GM12878 (cell line): ENCODE measurements around the gene NEK5. TPM values are rescaled to one million over a fixed set of nuclear protein-coding genes. Genes with fewer than 3 reads are reported as not detected.

ENCODE experiments used
- ATAC-seq: fragments of 200-7000 bp; cut with Tn5 transposase; 3 replicates; pipeline ENCODE4 v1.9.1; 2020; ENCODE audit warnings: mild to moderate bottlenecking, moderate library complexity
- BruUV-seq: library from RNA; stranded (reverse); fragments of 400-500 nt; replicated peaks from 2 replicates; lab custom pipeline; 2021; lab: Mats Ljungman, UMichigan
- CTCF ChIA-PET: fragments of 300-600 bp; sonication (Branson Sonifier 250); formaldehyde crosslinking; extraction: SDS; loops from one replicate; lab custom pipeline; 2021; ENCODE audit warnings: inconsistent platforms; lab: Yijun Ruan, JAX
- POLR2A ChIA-PET: fragments of 350-600 bp; formaldehyde crosslinking; extraction: SDS; loops from one replicate; lab custom pipeline; 2021; ENCODE audit warnings: inconsistent platforms; lab: Charles Lee
- RAD21 ChIA-PET: fragments of 300-600 bp; sonication (Branson Sonifier 250); formaldehyde crosslinking; loops from one replicate; lab custom pipeline; 2023; ENCODE audit warnings: antibody characterized with exemption; ENCODE audit not compliant: unreplicated experiment; lab: Charles Lee
- SMC1A ChIA-PET: fragments of 300-600 bp; sonication (Branson Sonifier 250); formaldehyde crosslinking; loops from one replicate; lab custom pipeline; 2023; ENCODE audit not compliant: unreplicated experiment, uncharacterized antibody; lab: Charles Lee
- DNase-seq: peaks from one replicate; pipeline ENCODE4 v3.0.0-alpha.2; 2011; ENCODE audit warnings: low read depth, low spot score
- FAIRE-seq: peaks from 3 replicates; lab custom pipeline; 2011; peaks lifted over from hg19 to GRCh38; lab: Jason Lieb, UNC
- H2AFZ ChIP-seq: 2 replicates; pipeline ENCODE4 v1.6.0; 2011; ENCODE audit warnings: low read depth, low read length, control low read depth; ENCODE audit not compliant: control insufficient read depth
- H3K27ac ChIP-seq: 2 replicates; pipeline ENCODE4 v1.5.1; 2011; ENCODE audit warnings: control low read depth; ENCODE audit not compliant: control insufficient read depth, insufficient read depth
- H3K27me3 ChIP-seq, 2 experiments: replicated peaks in 1 of 2; 2 replicates each; pipeline versions ENCODE4 v1.6.0 to v1.6.1; 2011; ENCODE audit warnings: low read length in 1 of 2; ENCODE audit not compliant: control insufficient read depth in 2 of 2, insufficient read depth in 2 of 2
- H3K36me3 ChIP-seq, 2 experiments: 2 replicates each; pipeline ENCODE4 v1.5.1; 2011; ENCODE audit warnings: low read length in 1 of 2; ENCODE audit not compliant: control insufficient read depth in 2 of 2, insufficient read depth in 2 of 2
- H3K4me1 ChIP-seq: 2 replicates; pipeline ENCODE4 v1.6.1; 2011; ENCODE audit warnings: mild to moderate bottlenecking, low read length, moderate library complexity, mixed read lengths; ENCODE audit not compliant: control insufficient read depth, insufficient read depth
- H3K4me2 ChIP-seq: 2 replicates; pipeline ENCODE4 v1.6.0; 2011; ENCODE audit warnings: control low read depth; ENCODE audit not compliant: control insufficient read depth, insufficient read depth
- H3K4me3 ChIP-seq: fragments of 200-600 bp; sonication (generic); 2 replicates; pipeline ENCODE4 v1.5.1; 2016
- H3K79me2 ChIP-seq: 2 replicates; pipeline ENCODE4 v1.6.0; 2011; ENCODE audit warnings: low read length; ENCODE audit not compliant: control insufficient read depth, insufficient read depth
- H3K9ac ChIP-seq: 2 replicates; pipeline ENCODE4 v1.8.0; 2011; ENCODE audit warnings: low read length, control low read depth, mixed read lengths; ENCODE audit not compliant: control insufficient read depth, insufficient read depth
- H3K9me3 ChIP-seq: replicated peaks from 3 replicates; pipeline ENCODE4 v1.5.1; 2011; ENCODE audit warnings: mild to moderate bottlenecking, low read length; ENCODE audit not compliant: control insufficient read depth, insufficient read depth
- H4K20me1 ChIP-seq: 2 replicates; pipeline ENCODE4 v1.6.0; 2011; ENCODE audit not compliant: control insufficient read depth, insufficient read depth
- ATF7 ChIP-seq: fragments of 450-650 bp; IDR thresholded peaks from 2 replicates; pipeline ENCODE4 v1.6.1; 2016; ENCODE audit warnings: low read depth, mild to moderate bottlenecking
- BRCA1 ChIP-seq: IDR thresholded peaks from 2 replicates; pipeline ENCODE4 v1.6.1; 2011; ENCODE audit warnings: low read depth, low read length, improper control_type of control experiment
- DPF2 ChIP-seq: fragments of 450-650 bp; IDR thresholded peaks from 2 replicates; pipeline ENCODE4 v1.6.1; 2017; ENCODE audit warnings: mild to moderate bottlenecking
- GABPA ChIP-seq: IDR thresholded peaks from 2 replicates; pipeline ENCODE4 v1.6.1; 2014; ENCODE audit warnings: antibody characterized with exemption, low read depth, mild to moderate bottlenecking, inconsistent platforms
- HCFC1 ChIP-seq: fragments of 150-350 bp; IDR thresholded peaks from 2 replicates; pipeline ENCODE4 v1.6.1; 2014; ENCODE audit warnings: low read length
- IKZF1 ChIP-seq: fragments of 450-650 bp; conservative IDR thresholded peaks from 2 replicates; pipeline ENCODE4 v1.6.1; 2017; ENCODE audit warnings: antibody characterized with exemption, mild to moderate bottlenecking
- LARP7 ChIP-seq: fragments of 450-650 bp; IDR thresholded peaks from 2 replicates; pipeline ENCODE4 v1.6.1; 2017; ENCODE audit warnings: mild to moderate bottlenecking
- MTA2 ChIP-seq: fragments of 450-650 bp; IDR thresholded peaks from 2 replicates; pipeline ENCODE4 v1.6.1; 2016; ENCODE audit warnings: low read depth, mild to moderate bottlenecking, moderate library complexity
- NFIC ChIP-seq: IDR thresholded peaks from 2 replicates; pipeline ENCODE4 v1.6.1; 2012; ENCODE audit warnings: low read depth, mild to moderate bottlenecking, inconsistent platforms, low read length, moderate library complexity
- REST ChIP-seq: IDR thresholded peaks from 2 replicates; pipeline ENCODE4 v1.6.1; 2012; ENCODE audit warnings: mild to moderate bottlenecking, low read depth, low read length
- RUNX3 ChIP-seq: IDR thresholded peaks from 2 replicates; pipeline ENCODE4 v1.6.1; 2012; ENCODE audit warnings: low read length, inconsistent platforms
- ZNF592 ChIP-seq: fragments of 450-650 bp; IDR thresholded peaks from 2 replicates; pipeline ENCODE4 v1.6.1; 2017; ENCODE audit warnings: mild to moderate bottlenecking, moderate library complexity
- ZNF622 ChIP-seq: fragments of 450-650 bp; IDR thresholded peaks from 2 replicates; pipeline ENCODE4 v1.6.1; 2017; ENCODE audit warnings: mild to moderate bottlenecking, inconsistent platforms
- ZZZ3 ChIP-seq: IDR thresholded peaks from 2 replicates; pipeline ENCODE4 v1.6.1; 2011; ENCODE audit warnings: low read depth; ENCODE audit not compliant: control insufficient read depth, insufficient read length
- WGBS: methylation state at CpG from one replicate; pipeline ENCODE4 v1.1.6; 2016; ENCODE audit warnings: low lambda C conversion rate; ENCODE audit not compliant: insufficient replicate concordance, insufficient coverage; ENCODE audit errors: missing lambda C conversion rate; 5-methylcytosine and 5-hydroxymethylcytosine counted together
- in situ Hi-C: fragments of 300-500 bp; cut with MboI; formaldehyde crosslinking; loops from 9 replicates; pipeline ENCODE4 v1.14.3; 2018; ENCODE audit warnings: mixed read lengths
- intact Hi-C: fragments of 100-400 bp; cut with micrococcal nuclease; formaldehyde crosslinking; loops from one replicate; pipeline ENCODE4 v1.14.2; 2022; ENCODE audit not compliant: unreplicated experiment
- polyA plus RNA-seq, 11 experiments: library from polyadenylated mRNA; depleted of rRNA in 4 of 11; unstranded in 6 of 11; stranded (reverse) in 5 of 11; fragments of >200 nt; fragmentation: Nextera tagmentation in 4 of 11; fragmentation: Illumina TruSeq in 1 of 11; extraction: Ambion mirVana in 4 of 11; extraction: Trizol in 1 of 11; gene quantifications; 1 replicate in 1 of 11; 2 replicates in 10 of 11; pipeline versions ENCODE4 v1.2.1 to v1.2.3, GENCODE V29; 2011 to 2016; ENCODE audit warnings: inconsistent platforms in 2 of 11, missing spikeins in 2 of 11, low read depth in 1 of 11
- total RNA-seq, 4 experiments: library from RNA; depleted of rRNA in 3 of 4; stranded (reverse); fragments of >200 nt in 3 of 4; fragmentation: Illumina TruSeq in 1 of 4; extraction: Trizol in 1 of 4; gene quantifications; 2 replicates each; pipeline versions ENCODE4 v1.2.1 to v1.2.3, GENCODE V29; 2013 to 2021
- TF ChIP-seq, protein P1 (sequence below): fragments of 450-650 bp; IDR thresholded peaks from 2 replicates; pipeline ENCODE4 v1.6.1; 2018; ENCODE audit warnings: mild to moderate bottlenecking, low read depth, moderate library complexity; ENCODE audit not compliant: partially characterized antibody
- TF ChIP-seq, protein P2 (sequence below): IDR thresholded peaks from 2 replicates; pipeline ENCODE4 v1.6.1; 2012; ENCODE audit warnings: low read depth, low read length, improper control_type of control experiment

The NEK5 gene
- total and polyA plus RNA-seq, 10 of the 15 experiments (the other 5 are each of a cell fraction or from before 2014, with no cell fraction given): 0.04 to 0.32 (median 0.20) TPM; not detected in 6

GRCh38 chr13:52051400-52051799, 77.5 kb downstream of the NEK5 start:
- ATAC-seq (no peak), FAIRE-seq (no peak), DNase-seq (no peak)
- Histone ChIP-seq H3K4me2 (no peak overlapping the region), H3K9ac (no peak overlapping the region), H2AFZ (no peak overlapping the region), H3K27me3 (no peaks in the 10 kb centered on the region), H4K20me1 (no peaks in the 10 kb centered on the region), H3K9me3 (no peaks in the 10 kb centered on the region), H3K4me1 (no peaks in the 10 kb centered on the region), H3K36me3 (no peaks in the 10 kb centered on the region), H3K79me2 (no peaks in the 10 kb centered on the region), H3K4me3 (no peak overlapping the region), H3K27ac (no peak overlapping the region)
- intact Hi-C loops (no loop called here), in situ Hi-C loops (no loop called here)
- POLR2A ChIA-PET: no interaction called here
- WGBS: 60% methylated on average over 7 of the region's 7 CpGs
- SMC1A ChIA-PET: interaction anchor here (1.0 kb wide), 1 partner anchor 16 kb away, joined by 3 read pairs; no protein-coding TSS in a partner anchor
- RAD21 ChIA-PET: no interaction called here
- CTCF ChIA-PET: interaction anchor here (0.7 kb wide), 1 partner anchor 374 kb away, joined by 3 read pairs; no protein-coding TSS in a partner anchor
- BruUV-seq: no TSS peak
- TF ChIP-seq IKZF1 (no peak), ZNF592 (no peak), GABPA (no peak), ATF7 (no peak), NFIC (no peak), ZNF622 (no peak), DPF2 (no peak), ZZZ3 (no peak), LARP7 (no peak), RUNX3 (no peak), REST (no peak), HCFC1 (no peak), BRCA1 (no peak), MTA2 (no peak)
- TF ChIP-seq, protein P1, sequence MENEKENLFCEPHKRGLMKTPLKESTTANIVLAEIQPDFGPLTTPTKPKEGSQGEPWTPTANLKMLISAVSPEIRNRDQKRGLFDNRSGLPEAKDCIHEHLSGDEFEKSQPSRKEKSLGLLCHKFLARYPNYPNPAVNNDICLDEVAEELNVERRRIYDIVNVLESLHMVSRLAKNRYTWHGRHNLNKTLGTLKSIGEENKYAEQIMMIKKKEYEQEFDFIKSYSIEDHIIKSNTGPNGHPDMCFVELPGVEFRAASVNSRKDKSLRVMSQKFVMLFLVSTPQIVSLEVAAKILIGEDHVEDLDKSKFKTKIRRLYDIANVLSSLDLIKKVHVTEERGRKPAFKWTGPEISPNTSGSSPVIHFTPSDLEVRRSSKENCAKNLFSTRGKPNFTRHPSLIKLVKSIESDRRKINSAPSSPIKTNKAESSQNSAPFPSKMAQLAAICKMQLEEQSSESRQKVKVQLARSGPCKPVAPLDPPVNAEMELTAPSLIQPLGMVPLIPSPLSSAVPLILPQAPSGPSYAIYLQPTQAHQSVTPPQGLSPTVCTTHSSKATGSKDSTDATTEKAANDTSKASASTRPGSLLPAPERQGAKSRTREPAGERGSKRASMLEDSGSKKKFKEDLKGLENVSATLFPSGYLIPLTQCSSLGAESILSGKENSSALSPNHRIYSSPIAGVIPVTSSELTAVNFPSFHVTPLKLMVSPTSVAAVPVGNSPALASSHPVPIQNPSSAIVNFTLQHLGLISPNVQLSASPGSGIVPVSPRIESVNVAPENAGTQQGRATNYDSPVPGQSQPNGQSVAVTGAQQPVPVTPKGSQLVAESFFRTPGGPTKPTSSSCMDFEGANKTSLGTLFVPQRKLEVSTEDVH: no peak
- TF ChIP-seq, protein P2, sequence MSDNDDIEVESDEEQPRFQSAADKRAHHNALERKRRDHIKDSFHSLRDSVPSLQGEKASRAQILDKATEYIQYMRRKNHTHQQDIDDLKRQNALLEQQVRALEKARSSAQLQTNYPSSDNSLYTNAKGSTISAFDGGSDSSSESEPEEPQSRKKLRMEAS: no peak
